ENCODE data around the gene PHAF1. TPM values are rescaled to one million over a fixed set of nuclear protein-coding genes. Genes with fewer than 3 reads are reported as not detected.
A peak's percentile ranks its signal among the peaks of the same experiment; 100 is the strongest.

Gene PHAF1
- total RNA-seq, 1 experiment from 2014 or later = 24.3 TPM

DNA sequence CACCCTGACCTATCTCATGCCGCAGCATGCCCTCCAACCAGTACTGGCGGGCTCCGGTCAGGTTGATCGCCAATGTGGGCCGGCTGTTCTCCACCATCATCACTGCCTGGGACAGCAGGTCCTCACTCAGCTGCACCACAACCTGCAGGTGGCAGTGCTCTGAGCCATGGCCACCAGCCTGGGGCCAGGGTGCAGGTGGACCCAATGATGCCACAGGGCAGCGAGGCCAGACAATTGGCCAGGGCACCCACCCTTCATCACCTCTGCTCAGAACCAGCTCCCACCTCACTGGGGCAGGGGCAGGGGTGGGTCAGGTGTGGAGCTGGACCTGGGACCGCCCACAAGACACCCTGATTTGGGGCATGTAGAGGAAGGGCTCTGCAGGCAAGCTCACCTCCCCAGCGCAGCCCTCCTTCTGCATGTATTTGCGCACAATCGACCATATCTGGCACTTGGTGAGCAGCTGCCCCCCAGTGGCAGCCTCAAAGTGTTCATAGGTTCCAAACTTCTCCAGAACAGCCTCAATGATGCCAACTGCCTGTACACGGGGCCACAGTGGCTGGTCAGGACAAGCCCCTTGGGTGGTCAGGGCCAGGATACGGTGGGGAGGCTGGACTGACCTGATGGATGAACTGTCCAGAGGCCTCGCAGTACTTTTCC, 69.8 kb downstream of the PHAF1 start:
- DNase-seq (ENCODE audit: low read depth) = no peak

DNA sequence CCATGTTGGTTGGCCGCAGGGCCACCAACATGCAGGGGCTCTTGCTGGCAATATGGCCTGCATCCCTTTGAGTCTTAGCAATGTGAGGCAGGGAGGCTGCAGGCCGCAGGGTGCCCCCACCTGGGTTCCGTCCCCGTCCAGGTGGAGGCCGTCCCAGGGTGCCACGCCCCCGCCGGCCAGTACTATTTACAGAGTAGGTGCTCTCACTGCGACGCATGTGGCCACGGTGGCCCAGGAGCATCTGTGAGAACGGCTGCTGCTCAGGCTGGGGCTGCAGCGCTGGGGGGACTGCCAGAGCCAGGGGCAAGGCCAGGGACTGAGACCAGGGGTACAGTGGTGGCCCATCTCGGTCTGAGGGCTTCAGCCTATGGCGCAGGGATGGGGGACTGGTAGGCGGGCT, 70.4 kb downstream of the PHAF1 start:
- no peak for DNase-seq (ENCODE audit: low read depth)

DNA sequence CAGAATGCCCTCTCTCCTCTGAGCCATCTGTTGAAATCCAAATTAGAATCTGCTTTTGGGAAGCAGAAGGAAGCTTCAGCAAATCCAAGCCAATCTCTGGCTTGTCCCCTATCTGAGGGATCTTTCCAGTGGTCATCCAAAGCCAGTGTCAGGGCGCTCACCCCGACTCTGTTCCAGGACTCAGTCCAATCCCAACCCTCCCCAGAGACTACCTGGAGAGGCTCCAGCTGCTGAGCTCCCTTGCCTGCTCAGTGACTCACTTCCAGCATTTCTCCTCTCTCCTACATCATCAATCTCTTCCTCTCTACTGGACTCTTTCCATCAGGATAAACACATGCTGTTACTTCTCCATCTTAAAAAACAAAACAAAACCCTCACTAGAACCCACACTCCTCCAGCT, 71.6 kb downstream of the PHAF1 start:
- DNase-seq (ENCODE audit: low read depth) = peak; percentile 93

DNA sequence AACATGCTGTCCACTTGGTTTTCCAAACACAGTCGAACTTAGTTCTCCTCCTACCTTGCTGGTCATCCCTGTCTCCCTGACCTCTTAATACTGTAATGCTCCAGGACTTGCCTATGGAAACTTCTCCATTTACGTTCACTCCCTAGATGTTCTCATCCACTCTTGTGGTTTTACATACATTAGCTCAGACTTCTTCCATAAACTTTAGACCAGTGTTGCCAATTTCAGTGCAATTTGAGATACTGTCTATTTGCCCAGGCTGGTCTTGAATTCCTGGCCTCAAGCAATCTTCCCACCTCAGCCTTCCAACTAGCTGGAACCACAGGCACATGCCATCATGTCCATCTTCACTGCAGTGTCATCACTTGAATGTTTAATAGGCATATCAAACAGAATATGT, 72.5 kb downstream of the PHAF1 start:
- no peak for DNase-seq (ENCODE audit: low read depth)

DNA sequence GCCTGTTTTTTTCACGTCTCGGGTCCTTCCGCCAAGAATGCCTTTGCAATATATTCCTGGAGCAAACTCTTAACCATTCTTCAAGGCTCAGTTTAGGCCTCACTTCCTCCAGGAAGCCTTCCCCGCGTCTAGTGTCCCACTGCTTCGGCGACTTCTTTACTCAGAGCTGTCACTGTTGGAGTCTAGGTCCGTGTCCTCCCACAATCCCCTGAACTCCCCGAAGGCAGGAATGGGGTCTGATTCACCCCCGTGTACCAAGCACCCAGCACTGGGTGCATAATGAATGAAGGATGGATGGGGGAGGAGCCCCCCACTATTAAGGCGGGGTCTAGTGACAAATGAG, 73.5 kb downstream of the PHAF1 start:
- DNase-seq (ENCODE audit: low read depth) = no peak

DNA sequence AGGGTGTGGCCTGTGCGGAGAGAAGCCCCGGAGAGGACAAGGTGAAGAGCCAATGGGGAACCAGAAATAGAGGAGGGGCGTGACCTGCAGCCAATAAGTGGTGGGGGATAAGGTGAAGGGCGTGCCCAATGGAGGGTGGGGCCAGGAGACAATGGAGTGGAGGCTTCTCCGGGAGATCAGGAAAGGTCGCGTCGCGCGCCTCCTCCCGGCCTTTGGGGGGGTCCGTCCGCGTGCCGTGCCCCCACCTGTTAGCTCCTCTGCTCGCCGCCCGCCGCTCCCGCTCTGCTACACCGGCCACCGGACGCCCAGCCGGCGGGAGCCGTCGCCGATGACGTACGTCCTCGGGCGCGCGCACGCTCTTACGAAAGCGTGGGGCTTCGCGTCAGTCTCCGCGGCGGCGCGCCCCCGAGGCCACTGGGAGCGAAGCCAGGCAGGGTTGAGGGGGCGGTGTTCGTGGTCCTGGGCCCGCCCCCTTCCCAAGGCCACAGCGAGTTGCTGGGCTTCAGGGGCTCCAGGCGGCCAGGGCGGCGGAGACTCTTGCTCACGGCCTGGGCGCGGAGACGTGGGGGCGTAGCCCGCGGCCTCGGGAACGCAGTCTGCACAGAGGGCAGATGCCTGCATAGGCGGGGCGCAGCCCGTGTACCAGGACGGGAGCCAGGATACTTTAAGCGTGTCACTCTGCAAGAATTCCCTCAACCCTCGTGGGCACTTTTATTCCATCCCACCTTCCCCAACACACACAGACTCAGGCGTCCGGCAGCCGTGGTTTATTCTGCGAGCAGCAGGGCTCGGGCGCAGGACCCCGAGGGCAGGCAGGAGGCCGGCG, 74.1 kb downstream of the PHAF1 start, which contains the start of gene MATCAP1:
Gene MATCAP1, minus strand, starts transcription at position 337 of the 826 bp plus-strand sequence. CDS start 3,353 bp downstream, outside the sequence.
- peak; percentile 98 for DNase-seq (ENCODE audit: low read depth)

DNA sequence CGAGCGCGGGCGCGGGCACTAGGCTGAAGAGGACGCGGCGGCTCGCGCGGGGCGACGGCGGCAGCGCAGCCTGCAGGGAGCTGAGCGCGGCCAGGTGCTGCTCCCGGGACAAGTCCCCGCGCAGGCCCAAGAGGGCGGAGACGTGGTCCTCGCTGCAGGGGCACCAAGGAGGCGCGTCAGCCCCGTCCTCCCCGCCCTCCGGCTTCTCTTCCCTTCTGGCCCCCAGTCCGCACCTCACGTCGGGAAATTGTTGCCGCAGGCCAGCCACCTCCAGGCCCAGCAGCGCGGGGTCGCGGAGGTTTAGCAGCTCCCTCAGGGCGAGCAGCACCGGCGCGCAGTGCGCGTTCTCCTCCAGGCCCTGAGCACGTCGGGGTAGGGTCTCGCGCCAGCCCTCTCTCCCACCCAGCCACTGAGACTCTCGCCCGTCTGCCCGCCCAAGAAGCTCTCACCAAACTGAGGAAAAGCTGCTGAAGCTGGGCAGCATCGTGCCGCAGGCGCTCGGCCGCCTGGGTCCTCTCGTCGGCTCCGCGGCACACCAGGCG, 74.8 kb downstream of the PHAF1 start:
- no peak for DNase-seq (ENCODE audit: low read depth)

DNA sequence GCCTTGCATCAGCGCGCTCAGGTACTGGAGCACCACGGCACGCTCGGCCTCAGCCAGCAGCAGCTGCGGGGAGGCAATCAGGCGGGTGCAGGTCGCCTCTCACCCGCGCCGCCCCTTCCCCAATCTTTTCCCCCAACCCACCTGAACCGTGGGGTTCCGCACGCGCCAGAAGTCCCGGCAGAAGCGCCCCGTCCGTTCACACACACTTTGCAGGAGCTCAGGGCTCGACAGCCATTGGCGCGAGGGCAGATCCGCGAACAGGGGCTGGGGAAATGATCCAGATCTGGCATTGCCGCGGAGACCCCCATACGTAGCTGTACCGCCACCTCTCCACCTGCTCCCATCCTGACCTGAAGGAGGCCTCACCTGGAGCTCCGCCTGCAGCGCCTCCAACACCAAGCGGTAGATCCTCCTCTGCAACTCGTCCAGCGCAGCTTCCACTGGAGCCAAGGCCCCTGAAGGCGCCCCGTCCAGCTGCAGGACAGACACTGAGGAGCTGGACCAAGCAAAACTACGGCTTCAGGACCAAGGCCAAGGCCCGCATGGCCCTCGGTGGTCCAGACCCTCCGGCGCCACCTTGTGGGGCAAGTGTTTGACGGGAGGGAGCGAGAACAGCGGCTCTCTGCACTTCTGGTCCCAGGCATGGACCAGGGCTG, 75.4 kb downstream of the PHAF1 start:
- DNase-seq (ENCODE audit: low read depth) = peak; percentile 90

DNA sequence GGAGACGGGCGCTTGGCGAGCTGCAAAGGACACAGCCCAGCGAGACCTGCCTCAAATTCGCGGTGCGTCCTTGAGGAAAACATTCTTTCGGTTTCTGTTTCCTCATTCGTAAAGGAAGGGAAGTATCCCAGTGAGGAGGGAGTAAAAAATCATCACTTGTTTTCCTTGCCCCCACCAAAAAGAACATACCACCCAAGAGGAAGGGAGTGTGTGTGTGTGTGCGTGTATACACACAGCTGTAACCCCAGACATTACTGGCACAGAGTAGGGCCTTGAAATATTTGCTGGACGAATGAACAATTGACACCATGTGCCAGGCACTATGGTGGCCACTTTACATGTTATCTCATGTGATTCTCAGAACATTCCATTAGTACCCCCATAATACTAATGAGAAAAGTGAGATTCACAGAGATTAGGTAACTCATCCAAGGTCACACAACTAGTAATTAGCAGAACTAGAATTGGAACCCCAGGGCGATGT, 76.0 kb downstream of the PHAF1 start:
- no peak for DNase-seq (ENCODE audit: low read depth)

DNA sequence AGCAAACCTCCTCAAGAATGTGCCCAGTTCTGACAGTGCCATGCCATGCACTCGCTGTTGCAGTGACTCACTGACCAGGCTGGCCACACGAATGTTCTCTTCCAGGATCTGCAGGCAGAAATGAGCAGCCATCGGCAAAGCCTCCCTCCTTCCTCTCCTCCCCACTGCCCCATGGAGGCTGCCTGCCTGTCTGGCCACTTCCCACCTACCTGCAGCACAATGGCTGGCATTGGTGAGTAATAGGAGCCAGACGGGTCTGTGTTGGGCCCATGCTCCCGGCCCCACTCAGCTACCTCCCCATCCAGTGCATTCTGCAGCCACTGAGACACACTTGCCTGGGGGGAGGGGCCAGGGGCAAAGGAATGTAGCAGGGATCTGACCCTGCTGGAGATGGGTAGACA, 76.8 kb downstream of the PHAF1 start:
- DNase-seq (ENCODE audit: low read depth) = peak; percentile 92

DNA sequence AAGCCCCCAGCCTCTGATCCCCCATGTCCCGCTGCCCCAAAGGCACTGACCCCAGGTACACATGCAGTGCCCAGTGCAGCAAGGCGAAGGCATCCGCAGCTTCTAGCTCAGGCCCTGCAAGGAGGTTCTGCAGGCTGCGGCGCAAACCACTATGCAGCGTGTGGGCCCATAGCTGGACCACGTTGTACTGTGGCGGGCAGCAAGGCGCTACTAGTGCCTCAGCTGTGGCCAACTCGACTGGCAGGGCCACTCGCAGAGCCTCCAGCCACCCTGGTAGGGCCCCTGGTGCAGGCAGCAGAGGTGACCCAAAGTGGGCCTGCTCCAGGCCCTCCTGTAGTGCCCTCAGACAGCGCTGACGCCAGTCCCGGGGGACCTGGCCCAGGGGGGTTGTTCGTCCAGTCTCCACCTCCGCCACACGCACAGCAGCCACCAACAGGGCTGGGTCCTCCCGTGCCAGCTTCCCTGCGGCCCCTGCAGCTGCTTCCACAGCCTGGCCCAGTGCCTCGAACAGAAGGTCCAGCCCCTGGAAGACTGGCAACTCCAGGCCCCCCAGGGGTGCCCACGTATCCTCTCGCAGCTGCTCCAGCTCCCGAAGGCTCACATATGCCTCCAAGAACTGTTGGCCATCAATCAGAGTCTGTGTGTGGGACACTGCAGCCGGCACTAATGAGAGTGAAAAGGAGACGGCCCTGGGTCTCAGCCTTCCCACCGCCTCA, 77.6 kb downstream of the PHAF1 start:
- peak; percentile 87 for DNase-seq (ENCODE audit: low read depth)

DNA sequence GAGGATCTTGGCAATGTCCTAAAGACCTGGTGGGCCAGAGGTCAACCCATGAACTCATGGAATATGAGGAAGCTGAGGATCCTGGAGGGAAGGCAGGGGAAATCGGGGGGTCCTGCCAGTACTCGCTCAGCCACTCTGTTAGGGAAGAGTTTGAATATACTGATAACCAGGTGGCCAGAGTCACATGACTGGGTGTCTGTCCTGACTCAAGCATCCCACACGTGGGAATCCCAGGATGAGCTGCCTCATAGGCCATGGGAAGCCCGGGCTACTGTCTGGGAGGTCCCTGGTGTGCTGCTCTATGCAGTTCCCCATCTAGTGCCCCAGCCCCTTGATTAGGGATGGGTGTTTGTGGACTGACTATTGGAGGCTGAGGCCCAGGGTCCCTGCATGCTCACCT, 78.6 kb downstream of the PHAF1 start:
- DNase-seq (ENCODE audit: low read depth) = no peak

DNA sequence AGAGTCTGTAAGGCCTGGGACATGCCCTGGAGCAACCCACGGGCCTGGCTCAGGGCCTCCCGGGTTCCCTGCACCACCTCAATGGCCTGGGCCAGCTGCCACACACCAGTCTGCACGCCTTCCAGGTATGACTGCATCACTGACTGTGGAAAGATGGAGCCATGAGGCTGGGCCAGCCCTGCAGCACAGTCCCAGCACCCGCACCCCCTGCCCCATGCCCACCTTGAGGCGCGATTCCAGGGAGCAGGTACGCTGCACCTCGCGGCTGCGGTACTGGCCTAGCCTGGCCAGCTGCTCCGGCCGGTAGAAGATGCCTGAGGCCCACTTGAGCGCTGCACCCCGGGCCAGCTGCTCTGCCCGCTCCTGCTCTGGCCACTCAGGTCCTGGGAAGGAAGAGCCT, 79.1 kb downstream of the PHAF1 start:
- no peak for DNase-seq (ENCODE audit: low read depth)

DNA sequence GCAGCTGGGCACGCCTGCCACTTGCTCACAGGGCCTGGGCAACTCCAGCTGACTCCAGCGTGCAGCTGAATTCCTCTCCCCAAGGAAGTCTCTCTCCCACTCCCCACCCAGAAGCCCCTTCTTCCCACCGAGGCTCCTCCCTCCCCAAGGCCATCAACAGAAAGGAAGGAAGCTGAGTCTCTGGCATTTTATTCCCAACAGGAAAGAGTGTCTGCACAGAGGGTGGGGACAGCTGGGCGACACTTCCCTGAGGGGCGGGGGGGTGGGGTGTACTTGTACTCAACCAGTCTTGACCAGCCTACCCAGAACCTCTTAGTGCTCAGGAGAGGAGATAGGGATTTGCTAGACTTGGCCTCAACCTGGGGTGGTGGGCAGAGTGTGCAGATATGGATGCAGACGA, 80.3 kb downstream of the PHAF1 start, which contains the start of gene EXOC3L1:
Gene EXOC3L1, minus strand, starts transcription at position 96 of the 400 bp plus-strand sequence. CDS start 460 bp downstream, outside the sequence.
- no peak for DNase-seq (ENCODE audit: low read depth)

DNA sequence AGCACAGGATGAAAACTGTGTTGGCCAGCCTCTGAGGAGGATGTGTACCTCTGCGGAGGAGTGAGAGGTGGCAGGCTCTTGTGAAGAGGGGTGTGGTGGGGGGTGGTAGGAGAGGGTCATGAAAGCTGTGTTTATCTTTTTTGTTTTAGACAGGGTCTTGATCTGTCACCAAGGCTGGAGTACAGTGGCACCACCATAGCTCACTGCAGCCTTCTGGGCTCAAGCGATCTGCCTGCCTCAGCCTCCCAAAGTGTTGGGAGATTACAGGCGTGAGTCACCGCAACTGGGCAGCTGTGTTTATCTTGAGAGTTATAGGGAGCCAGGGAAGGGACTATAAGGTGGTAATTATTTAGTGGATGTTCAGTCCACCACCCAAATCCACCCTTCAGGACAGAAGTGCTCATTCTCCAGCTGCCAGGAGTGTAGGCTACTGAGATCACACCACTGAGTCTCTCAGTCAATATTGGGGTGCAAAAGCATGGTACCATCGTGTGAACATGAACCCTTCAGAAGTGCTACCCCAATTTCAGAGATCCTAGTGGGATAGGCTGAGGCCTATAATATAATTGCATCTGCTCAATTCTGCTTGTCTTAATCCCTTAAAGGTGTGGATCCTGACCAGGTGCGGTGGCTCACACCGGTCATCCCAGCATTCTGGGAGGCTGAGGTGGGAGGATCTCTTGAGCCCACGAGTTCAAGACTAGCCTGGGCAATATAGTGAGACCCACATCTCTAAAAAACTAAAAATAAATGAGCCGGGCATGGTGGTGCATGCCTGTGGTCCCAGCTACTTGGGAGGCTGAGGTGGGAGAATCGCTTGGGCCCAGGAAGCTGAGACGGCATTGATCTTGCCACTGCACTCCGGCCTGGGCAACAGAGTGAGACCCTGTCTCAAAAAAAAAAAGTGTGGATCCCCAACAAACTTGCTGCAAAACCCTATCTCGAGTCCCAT, 81.0 kb downstream of the PHAF1 start:
- peak; percentile 75 for DNase-seq (ENCODE audit: low read depth)

DNA sequence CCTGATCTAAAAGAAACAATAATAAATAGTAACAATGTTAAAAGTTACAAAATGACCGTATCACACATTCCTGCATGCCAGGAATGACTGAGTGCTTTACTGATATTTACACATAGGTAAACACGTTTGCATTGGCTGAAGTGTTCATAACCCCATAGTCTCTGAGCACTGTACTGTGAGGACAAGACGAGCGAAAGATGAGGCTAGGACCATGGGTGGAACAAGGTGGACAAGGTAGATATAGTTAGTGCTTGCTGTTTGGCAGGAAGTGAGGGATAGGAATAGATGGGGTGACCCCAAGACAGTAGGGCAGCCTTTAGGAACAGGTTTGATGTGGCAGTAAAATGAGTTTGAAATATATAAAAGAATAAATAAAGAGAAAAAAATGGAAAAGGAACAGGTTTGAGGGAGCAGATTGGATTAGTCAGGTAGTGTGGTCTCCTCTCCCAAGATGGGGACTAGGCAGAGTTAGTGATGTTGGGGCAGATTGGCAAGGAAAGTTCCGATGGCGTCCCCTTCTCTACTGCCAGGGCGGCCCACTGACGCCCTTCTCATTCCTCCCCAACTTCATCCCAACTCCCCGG, 81.8 kb downstream of the PHAF1 start:
- no peak for DNase-seq (ENCODE audit: low read depth)

DNA sequence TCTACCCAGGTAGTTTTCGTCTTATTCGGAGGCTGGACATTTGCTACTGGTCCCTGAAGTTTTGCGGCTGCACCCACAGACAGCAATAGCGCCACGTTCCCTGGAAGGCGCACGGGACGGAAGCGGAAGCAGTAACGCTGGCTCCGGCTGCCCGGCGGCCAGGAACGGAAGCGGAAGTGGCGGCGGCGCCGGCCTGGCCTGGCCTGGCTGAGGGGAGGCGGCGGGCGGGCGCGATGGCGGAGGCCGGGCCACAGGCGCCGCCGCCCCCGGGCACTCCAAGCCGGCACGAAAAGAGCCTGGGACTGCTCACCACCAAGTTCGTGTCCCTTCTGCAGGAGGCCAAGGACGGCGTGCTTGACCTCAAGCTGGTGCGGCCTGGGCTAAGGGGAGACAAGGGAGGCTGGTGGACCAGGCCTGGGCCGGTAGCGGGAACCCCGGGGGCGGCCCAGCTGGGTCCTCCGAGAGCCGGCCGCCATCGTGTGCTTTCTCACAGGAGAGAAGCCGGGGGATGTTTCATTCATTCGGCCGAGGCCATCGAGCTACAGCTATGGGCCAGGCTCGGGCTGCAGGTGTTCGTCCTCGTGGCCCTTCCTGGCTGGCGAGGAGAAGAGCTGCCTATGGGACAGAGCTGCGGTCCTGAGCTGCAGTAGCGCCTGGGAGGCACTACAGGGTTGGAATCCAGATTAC, 82.4 kb downstream of the PHAF1 start, which contains the start of gene E2F4:
Gene E2F4, plus strand, starts transcription at position 161 of the 687 bp plus-strand sequence. Its CDS starts 73 bp downstream, at position 234.
- peak; percentile 87 for DNase-seq (ENCODE audit: low read depth)

DNA sequence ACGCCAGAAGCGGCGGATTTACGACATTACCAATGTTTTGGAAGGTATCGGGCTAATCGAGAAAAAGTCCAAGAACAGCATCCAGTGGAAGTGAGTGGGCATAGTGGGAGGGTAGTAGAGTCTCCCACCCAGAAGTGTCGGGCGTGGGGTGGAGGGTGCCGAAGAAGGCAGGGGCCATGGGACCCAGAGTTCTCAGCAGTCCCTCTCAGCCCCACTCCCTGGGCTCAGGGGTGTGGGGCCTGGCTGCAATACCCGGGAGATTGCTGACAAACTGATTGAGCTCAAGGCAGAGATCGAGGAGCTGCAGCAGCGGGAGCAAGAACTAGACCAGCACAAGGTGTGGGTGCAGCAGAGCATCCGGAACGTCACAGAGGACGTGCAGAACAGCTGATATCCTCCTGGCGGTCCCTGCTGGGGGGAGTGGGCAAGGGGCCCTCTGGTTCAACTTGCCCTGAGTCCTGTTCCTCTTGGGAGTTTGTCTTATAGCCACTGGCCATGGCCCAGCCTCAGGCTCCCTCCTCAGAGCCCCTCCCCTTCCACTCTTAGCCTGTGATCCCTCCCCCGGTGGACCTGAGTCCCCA, 83.1 kb downstream of the PHAF1 start:
- DNase-seq (ENCODE audit: low read depth) = no peak

DNA sequence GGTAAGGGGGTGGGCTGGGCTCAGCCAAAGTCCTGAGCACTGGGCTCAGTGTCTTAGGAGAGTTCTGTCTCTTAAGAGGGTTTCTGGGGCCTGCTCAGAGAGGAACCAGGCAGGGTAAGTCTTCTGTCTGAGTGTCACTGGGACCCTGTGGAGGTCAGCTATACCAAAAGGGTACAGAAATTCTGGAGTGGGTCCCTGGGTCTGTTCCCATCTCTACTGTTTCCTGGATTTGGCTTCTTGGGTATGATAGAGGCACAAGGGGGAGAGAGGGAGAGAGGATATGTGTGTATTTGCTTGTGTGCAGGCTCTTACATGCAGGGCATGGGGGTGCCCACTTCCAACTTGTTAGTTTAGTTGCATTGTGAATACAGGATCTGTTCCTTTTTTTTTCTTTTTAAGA, 83.8 kb downstream of the PHAF1 start:
- no peak for DNase-seq (ENCODE audit: low read depth)

Measured in LHCN-M2 (cell line).